COLO668 (cell line): Measurements from ENCODE around the gene ELMO1.

Source experiments
- DNase-seq: peaks from one replicate; lab custom pipeline; 2025; ENCODE audit not compliant: unreplicated experiment; lab: John Stamatoyannopoulos, UW

Gene ELMO1

GRCh38 chr7:36964297-36964696 is 484.4 kb downstream of the ELMO1 start:
- no peak for DNase-seq

- no peak for DNase-seq
Measured at GRCh38 chr7:36962367-36962766, 486.3 kb downstream of the ELMO1 start.

GRCh38 chr7:36961693-36962092 is 487.0 kb downstream of the ELMO1 start:
- DNase-seq = no peak

GRCh38 chr7:36961097-36961496 is 487.6 kb downstream of the ELMO1 start:
- DNase-seq = no peak

- no peak for DNase-seq
Measured at GRCh38 chr7:36960105-36960504, 488.6 kb downstream of the ELMO1 start.

GRCh38 chr7:36958111-36958733 is 490.4 kb downstream of the ELMO1 start:
- DNase-seq = peak; percentile 48

GRCh38 chr7:36957620-36958019 is 491.0 kb downstream of the ELMO1 start:
- DNase-seq = no peak

GRCh38 chr7:36956814-36957213 is 491.9 kb downstream of the ELMO1 start:
- DNase-seq = no peak

- DNase-seq = no peak
Measured at GRCh38 chr7:36955456-36956129, 493.1 kb downstream of the ELMO1 start.

GRCh38 chr7:36951257-36951697 is 497.4 kb downstream of the ELMO1 start:
- DNase-seq = no peak

GRCh38 chr7:36949711-36950600 is 498.7 kb downstream of the ELMO1 start:
- DNase-seq = peak; percentile 57

- DNase-seq = no peak
Measured at GRCh38 chr7:36946401-36946739, 502.3 kb downstream of the ELMO1 start.

- DNase-seq = peak; percentile 93
Measured at GRCh38 chr7:36945612-36946400, 502.9 kb downstream of the ELMO1 start.

- no peak for DNase-seq
Measured at GRCh38 chr7:36944838-36945237, 503.8 kb downstream of the ELMO1 start.

- DNase-seq = no peak
Measured at GRCh38 chr7:36943591-36944435, 504.9 kb downstream of the ELMO1 start.

GRCh38 chr7:36942955-36943354 is 505.7 kb downstream of the ELMO1 start:
- DNase-seq = no peak

GRCh38 chr7:36942541-36942940 is 506.1 kb downstream of the ELMO1 start:
- DNase-seq = no peak

GRCh38 chr7:36942025-36942424 is 506.6 kb downstream of the ELMO1 start:
- no peak for DNase-seq

GRCh38 chr7:36941359-36941758 is 507.3 kb downstream of the ELMO1 start:
- no peak for DNase-seq

- DNase-seq = peak; percentile 38
Measured at GRCh38 chr7:36939816-36940215, 508.8 kb downstream of the ELMO1 start.
